GM21367 (cell line): ENCODE results near the gene CALML5.

Experiments used
- ATAC-seq: cut with Tn5 transposase; IDR thresholded peaks from one replicate; pipeline ENCODE4 v1.9.1; 2021; ENCODE audit not compliant: unreplicated experiment

Gene CALML5, protein sequence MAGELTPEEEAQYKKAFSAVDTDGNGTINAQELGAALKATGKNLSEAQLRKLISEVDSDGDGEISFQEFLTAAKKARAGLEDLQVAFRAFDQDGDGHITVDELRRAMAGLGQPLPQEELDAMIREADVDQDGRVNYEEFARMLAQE

DNA sequence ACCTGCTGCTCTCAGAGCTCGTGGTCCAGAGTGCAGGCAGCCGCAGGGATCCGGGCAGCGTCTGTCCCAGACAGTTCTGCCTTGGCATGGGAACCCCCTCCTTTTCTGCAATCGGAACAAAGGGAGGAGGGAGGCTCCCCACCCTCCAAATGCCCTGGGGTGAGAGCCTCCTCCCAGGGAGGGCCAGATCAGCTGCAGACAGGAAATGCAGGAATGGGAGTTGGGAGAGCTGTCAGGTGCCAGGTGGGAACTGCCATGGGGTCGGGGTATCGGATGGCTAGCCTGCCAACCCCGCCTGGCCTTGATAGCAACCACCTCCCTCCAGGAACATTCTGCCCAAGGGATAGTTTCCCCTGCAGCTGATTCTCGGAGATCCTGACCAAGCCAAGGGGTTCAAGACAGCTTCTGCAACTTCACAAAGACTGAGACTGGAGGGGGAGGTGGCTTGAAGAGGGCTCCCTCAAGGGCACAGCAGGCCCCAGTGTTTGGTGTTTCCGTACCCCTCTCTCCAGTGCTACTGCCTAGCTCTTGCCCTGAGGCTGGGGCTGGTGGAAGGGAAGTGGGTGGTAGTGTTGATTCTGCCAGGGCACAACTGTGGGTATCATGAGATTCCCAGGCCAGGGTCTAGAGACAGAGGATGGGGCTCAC is at the start of gene CALML5:
TSS of gene CALML5 (minus strand) at position 78 of the 648 bp plus-strand sequence. CDS start 132 bp downstream, outside the sequence.
- ATAC-seq: no peak

- ATAC-seq: no peak
Measured at GRCh38 chr10:5547931-5548660, 48.7 kb upstream of the CALML5 start.

- ATAC-seq: no peak
Measured at GRCh38 chr10:5547681-5547930, 48.2 kb upstream of the CALML5 start.

GRCh38 chr10:5546891-5547680 is 47.7 kb upstream of the CALML5 start:
- no peak for ATAC-seq

- ATAC-seq: no peak
Measured at GRCh38 chr10:5545778-5546710, 46.7 kb upstream of the CALML5 start.

DNA sequence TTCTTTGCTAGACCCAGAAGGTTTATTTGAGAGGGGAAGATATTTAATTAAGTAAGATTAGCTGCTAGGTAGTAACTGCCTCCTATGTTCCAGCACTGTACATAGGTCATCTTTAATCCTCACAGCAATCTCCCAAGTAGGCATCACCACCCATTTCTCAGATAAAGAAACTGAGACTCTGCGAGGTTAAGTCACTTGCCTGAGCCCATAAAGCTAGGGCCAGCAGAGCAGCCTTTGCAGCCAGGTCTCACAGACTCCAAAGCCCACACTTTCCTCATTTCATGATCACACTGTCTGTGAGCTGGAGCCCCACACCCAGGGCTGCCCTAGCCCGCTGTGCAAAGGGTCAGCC is 46.0 kb upstream of the CALML5 start:
- no peak for ATAC-seq

GRCh38 chr10:5545011-5545410 is 45.6 kb upstream of the CALML5 start:
- ATAC-seq: no peak

DNA sequence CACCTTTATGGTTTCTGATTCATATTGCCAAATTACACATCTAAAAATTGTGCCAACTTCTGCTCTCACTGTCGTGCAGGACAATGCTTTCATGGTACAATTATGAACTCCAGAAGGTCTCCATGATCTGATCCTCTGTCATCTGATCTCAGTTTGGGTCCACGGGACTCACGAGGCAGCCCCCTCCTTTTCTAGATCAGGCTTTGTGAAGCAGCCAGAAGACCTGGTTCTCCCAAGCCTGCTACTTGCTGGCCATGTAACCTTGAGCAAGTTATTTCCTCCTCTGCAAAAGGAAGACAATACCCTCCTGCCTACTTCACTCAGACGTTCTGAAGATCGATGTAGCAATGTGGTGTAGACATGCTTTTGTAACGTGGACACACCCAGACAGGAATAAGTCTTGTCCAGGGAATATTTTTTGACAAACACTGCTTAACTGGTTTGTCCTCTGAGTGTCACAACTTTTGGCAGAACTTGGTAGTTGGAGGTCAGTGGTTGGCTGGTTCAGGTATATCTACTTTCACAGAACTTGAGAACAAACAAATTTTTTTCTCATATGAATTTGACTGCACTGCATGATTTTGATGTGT is 44.9 kb upstream of the CALML5 start:
- ATAC-seq: no peak

- no peak for ATAC-seq
Measured at GRCh38 chr10:5543623-5544022, 44.3 kb upstream of the CALML5 start.

- ATAC-seq: no peak
Measured at GRCh38 chr10:5542100-5542499, 42.7 kb upstream of the CALML5 start.

DNA sequence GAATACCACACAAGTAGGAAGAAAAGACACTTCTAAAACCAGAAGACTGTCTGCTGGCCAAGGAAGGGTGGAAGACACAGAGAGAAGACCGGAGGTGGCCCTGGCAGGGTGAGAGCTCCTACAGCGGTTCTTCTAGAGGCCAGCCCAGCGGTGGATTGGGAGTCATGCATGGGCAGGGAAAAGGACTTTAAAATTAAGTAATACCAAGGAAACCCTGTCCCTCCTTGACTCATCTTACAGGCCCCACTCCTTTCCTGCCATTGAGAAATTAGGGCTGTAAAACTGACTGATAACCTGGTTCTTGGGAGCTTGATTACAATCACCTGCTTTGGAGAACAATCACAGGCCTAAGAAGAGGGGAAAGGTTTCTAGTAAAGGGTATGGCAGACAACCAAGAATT is 41.5 kb upstream of the CALML5 start:
- no peak for ATAC-seq

DNA sequence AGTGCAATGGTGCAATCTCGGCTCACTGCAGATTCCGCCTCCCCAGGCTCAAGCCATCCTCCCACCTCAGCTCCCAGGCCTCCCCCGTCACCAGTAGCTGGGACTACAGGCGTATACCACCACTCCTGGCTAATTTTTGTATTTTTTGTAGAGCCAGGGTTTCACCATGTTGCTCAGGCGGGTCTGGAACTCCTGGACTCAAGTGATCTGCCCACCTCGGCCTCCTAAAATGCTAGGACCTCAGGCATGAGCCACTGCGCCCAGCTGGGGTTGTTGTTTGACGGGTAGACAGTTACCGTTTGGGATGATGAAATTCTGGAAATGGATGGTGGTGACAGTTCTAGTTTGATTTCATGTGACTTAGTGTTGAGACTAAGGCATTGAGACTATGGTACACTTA is 40.7 kb upstream of the CALML5 start:
- no peak for ATAC-seq

DNA sequence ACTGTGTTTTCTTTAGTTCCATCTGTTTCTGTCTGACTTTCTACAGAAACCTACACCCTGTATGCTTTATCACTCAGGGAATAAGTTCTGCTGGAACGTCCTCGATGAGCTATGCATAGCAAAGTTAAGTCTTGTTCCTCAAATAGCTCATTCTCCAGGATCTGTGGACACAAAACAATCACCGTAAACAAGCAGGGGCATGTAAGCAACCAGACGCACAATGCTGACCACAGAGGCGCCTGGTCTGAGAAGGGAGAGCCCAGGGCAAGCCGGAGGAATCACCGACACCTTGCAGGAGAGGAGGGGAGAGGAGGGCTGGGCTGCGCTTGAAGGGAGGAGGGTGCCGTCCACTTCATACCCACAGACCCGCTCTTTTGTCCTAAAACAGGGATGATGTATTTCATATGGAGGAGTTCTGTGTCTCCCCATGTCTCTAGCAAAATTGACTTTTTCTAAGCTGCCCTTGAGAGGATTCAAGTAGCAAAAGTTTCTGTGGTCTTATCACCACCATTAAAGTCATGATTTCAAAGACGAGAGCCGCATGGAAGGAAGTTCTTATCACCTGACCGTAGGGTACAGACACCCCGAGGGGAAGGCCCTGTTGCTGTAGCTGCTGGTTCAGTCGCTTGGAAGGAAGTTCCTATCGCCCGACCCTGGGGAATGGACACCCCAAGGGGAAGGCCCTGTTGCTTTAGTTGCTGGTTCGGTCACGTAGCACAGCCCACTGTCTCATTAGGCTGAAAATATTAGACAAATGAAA is 39.7 kb upstream of the CALML5 start:
- ATAC-seq: no peak

DNA sequence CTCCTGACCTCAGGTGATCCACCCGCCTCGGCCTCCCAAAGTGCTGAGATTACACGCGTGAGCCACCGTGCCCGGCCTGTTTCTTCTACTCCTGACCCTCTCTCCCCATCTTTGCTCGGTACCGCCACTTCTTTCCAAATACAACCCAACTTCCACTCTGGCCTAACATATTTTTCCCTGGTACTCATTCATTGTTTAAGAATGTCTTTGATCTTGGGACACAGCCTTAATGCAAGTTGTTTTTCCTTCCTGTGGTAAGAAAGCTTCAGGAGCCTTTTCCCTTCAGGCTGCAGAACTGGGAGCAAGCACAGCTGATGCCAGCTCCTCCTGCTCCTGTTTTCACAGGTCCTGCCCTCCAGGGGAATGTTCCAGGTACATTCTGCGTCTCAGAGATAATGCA is 39.1 kb upstream of the CALML5 start:
- ATAC-seq: no peak

GRCh38 chr10:5537684-5538083 is 38.3 kb upstream of the CALML5 start:
- ATAC-seq: no peak

DNA sequence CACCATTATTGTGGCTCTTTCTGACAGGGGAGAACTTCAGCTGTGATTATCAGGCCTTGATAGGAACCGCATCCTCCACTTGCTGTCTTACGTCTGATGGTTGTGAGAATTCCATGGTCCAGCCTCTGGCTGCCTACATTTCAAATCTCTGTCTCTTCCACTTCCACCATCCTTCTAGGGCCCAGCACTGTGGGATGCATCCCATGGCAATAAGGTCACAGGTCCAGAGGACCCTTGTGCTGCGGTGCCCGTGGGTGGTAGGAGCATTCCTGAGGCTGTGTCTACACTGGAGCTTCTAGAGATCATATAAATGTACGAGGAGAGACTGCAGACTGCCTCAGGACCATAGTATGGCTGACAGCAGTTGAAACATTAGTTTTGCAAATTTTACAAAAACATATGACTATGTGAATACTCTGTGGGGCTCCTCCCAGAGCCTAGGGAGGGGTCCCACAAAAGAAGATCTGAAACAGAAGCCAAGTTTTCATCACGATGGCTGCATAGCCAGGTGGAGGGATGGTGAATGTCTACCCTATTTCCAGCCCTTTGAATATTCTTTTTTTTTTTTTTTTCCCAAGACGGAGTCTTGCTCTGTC is 37.2 kb upstream of the CALML5 start:
- no peak for ATAC-seq

GRCh38 chr10:5534880-5535856 is 35.8 kb upstream of the CALML5 start:
- no peak for ATAC-seq
